ENCODE data around the gene SPOCK3.
"Not testable (repeated sequence)": the region's sequence is repeated elsewhere in the genome, so short reads cannot be mapped to it uniquely, and the experiment has no call there.

The SPOCK3 gene

DNA sequence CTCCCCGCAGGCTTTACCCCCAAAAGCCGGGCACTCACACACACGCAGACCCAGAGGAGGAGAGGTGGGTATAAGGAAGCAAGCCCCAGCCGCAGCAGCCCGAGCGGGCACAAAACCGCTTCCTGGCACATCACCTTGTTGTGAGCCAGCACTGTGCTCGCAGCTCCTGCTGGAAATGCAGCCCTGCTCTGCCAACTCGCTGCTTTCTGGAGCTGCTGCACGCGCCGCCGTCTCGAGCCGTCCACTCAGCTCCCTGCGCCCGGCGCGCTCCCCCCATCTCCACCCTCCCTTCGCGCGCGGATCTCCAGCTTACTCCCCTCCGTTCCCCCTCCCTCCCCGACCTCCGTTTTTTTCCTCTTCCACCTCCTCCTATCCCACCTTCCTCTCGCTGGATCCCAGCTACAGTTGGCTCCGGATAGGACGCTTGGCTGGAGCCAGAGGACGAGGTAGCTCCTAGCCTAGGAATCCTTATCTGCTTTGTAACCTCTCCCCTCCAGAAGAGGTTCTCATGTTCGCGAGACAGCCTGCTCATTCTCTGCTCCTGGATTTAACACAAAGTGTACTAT is at the start of gene SPOCK3:
TSS of gene SPOCK3 (minus strand) at position 179 of the 566 bp plus-strand sequence.
- DNase-seq: peak; percentile 57

DNA sequence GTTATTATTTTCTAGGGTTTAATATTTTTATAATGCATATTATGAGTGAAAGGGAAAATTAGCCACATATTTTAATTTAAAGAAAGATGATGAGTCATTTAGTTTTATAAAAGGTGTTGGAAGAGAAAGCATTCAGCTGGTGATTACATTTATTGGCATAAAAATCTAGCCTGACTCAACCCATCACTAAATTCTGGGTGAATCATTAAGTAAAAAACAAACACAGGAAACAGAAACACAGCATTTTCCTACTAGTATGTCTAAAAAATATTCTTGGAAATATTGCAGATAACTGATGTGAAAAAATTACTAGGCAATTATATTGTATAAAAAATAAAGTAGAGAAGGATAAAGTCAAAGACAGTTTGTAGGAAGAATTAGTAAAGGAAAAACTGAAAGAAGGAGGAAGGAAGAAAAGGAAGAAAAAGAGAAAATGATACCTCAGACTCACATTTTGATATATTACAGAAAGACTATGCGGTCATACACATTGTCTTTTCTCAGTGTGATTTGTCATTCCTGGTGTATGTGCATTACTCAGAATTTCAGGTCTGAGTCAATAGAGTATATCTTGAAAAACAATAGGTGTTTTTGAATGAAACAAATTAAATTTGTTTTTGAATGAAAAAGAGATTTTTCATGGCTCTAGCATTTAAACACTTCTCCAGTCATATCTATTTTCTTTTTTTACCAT is 48.0 kb upstream of the SPOCK3 start:
- DNase-seq: no peak

- not testable (repeated sequence) for DNase-seq
Observed at GRCh38 chr4:167281545-167281944, 47.3 kb upstream of the SPOCK3 start.

- no peak for DNase-seq
Observed at GRCh38 chr4:167274351-167274750, 40.1 kb upstream of the SPOCK3 start.

- DNase-seq: no peak
Observed at GRCh38 chr4:167265231-167265630, 30.9 kb upstream of the SPOCK3 start.

GRCh38 chr4:167248271-167248670 is 14.0 kb upstream of the SPOCK3 start:
- no peak for DNase-seq

- DNase-seq: no peak
Observed at GRCh38 chr4:167239627-167240026, 5.3 kb upstream of the SPOCK3 start.

GRCh38 chr4:167238226-167238625 is 3.9 kb upstream of the SPOCK3 start:
- DNase-seq: no peak

DNA sequence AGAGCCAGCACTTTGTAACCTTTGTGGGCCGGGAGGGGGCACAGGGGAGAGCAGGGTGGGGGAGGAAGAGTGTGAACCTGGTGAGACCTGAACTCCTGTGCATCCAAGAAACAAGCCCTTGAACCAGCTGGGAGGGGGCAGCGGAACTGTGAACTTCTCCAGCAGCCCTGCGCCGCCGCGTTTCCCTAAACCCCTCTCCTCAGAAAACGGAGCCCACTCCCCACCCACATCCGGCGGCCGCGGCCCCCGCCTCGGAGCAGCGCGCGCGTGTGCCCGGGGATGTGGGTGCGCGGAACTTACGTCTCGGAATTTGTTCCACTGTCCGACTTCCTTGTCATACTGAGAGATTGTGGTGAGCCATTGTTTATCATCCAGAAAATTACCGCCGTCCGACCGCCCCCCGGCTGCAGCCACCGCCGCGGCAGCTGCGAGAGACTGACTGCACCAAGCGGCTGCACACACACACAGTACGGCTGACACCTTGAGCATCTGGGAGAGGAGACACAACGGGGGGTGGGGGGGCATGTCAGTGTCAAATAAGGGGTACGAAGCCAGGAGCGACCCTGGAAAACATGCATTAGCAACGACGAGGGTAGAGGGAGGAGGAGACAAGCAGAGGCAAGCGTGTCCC is 494 bp downstream of the SPOCK3 start:
- peak; percentile 43 for DNase-seq

DNA sequence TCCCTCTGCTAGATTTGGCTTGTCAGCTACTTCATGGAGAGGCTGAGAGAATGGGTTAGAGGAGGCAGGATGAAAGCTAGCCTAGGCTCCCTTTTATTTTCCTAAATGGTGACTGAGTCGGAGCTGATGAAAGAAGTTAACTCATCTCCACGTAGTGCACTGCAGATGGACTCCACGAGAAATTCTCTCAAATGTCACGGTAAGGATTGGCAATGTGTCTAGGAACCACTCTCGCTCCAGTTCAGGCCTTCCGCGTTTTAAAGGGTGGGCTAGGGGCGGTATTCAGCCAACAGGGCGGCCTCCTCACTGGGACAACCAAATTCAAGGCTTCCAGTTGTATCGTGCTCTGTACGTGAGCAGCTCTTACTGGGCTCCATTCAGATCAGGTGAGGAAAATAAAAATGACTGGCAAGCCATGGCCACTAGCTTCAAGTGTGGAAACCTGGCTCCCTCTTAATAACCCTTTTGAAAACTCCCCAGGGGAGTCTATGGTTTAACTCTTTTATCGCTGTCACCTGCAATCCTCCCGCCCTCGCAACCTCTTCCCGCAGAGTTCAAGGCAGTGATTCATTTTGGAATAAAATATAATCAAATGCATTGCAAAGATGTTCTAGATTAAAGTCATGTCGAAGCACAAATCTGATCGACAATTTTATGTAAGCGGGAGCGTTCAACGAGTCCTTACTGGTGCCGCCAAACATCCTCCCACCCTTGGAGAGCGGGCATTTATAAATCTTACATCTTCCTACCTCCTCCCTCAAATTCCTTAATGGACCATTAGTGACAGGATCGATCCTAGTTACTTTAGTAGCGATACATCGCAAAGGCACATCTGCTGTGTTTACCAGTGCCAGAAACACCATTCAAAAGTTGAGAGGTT is 1.2 kb downstream of the SPOCK3 start:
- DNase-seq: no peak

- no peak for DNase-seq
Observed at GRCh38 chr4:167230744-167231143, 3.5 kb downstream of the SPOCK3 start.

DNA sequence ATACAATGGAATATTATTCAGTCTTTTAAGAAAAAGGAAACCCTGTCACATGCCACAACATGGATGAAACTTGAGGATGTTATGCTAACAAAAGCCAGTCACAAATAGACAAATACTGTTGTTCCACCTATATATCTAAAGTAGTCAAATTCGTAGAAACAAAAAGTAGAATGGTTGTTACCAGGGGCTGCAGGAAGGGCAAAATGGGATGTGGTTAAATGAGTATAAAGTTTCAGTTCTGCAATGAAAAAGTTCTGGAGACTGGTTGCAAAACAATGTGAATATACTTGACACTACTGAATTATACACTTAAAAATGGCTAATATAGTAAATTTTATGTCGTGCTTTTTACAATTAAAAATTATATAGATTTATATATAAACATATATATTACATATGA is 12.2 kb downstream of the SPOCK3 start:
- peak; percentile 16 for DNase-seq

DNA sequence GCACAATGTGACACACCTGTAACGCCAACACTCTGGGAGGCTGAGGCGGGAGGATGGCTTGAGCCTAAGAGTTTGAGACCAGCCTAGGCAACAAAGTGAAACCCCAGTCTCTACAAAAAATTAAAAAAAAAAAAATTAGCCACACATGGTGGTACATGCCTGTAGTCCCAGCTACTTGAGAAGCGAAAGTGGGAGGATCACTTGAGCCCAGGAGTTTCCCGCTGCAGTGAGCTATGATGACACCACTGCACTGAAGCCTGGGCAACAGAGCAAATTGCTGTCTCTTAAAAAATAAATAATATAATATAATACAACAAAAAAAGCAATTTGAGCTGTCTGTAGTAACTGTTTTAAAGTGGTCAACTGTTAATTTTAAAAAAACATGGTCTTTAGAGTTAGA is 13.2 kb downstream of the SPOCK3 start:
- no peak for DNase-seq

DNA sequence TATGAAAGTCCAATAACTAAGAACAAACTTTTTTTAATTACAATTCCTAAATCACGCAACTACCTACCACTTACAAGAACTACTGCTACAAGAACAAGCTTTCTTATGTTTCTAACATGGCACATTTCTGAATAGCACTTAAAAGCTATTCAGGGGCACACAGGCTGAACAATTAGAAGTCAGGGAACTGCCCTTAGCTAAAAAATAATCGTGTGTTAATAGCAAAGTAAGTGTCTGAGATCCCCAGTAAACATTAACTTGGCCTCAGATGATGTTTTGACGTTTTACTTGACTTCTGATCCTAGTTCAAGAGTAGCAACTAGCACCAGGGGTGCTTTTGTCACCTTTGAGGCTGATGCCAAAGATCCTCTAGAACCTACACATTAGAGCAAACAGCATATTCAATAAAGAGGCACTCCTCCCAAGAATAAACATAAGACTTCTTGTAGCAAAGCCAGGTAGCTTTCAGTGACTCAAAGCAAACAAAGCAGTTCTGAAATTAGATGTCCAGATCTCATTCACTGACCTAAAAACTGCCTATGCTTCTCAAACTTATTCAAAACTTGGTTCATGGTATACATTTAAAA is 16.2 kb downstream of the SPOCK3 start:
- no peak for DNase-seq

DNA sequence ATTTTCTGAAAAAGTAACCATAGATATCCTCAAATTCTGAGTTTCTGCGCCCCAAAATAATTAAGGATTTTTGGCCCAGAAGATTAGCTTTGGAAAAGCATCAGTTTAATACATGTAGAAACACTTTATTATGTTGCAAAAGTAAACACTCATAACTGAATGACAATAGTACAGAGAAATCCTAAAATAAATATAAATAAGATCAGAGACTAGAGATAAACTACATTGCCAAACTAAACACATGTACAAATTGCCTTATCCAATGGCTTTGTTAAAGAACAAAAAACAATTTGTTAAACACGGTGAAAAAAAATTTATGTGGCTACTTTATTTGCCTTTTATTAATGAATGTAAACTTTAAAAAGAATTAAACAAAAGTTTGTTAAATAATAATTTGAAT is 17.5 kb downstream of the SPOCK3 start:
- no peak for DNase-seq

GRCh38 chr4:167210166-167210565 is 24.1 kb downstream of the SPOCK3 start:
- DNase-seq: no peak

DNA sequence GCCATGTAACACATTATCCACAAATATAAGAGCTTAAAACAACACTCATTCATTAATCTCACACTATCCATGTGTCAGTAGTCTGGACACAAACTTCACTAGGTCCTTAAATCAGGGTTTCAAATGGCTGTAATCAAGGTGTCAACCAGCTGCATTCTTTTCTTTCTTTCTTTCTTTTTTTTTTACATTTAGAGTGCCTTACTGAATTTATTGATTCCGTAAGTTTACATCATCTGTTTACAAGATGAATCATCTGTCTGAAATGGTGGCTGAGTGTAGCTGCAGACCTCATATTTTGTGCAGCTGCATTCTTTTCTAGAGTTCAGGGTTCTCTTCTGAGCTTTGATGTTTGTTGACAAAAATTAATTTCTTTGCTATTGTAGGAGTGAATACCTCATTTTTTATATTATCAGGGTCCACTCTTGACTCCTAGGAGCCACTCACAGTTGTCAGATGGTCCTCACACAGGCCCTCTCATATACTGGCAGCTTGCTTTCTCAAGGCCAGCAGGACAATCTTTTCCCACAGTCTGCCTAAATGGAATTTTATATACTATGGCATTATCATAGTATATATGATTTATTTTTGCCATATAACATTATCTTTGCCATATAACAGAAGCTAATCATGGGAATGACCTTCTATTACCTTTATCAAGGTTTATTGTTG is 37.8 kb downstream of the SPOCK3 start:
- no peak for DNase-seq

DNA sequence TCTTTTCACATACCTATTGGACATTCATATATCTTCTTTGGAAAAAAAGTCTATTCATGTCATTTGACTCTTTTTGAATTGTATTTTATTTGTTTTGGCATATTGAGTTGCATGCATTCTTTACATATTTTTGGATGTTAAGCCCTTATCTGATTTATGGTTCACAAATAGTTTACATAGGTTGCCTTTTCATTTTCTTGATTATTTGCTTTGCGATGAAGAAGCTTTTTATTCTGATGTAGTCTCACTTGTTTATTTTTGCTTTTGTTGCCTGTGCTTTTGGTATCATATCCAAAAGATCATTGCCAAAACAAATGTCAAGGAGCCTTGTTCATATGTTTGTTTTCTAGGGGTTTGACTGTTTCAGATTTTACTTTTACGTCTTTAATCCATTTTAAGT is 43.9 kb downstream of the SPOCK3 start:
- no peak for DNase-seq

DNA sequence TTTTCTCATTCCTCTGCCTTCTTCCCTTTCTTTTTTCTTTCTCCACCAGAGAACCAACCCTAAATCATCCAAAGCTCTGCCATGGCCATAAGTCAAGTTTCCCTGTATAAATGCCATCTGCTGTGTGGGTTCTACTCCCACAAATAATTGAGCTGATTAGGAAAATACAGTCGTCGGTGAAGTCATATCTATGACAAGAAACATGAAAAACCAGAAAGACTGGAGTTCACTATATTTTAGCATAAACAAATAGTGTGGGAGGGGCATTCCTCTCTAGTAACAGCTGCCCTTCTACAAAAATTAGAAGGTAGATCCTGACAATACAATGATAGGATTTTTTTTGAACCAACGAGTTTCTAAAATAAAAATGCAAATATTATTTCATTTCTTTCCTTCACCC is 48.8 kb downstream of the SPOCK3 start:
- no peak for DNase-seq

DNA sequence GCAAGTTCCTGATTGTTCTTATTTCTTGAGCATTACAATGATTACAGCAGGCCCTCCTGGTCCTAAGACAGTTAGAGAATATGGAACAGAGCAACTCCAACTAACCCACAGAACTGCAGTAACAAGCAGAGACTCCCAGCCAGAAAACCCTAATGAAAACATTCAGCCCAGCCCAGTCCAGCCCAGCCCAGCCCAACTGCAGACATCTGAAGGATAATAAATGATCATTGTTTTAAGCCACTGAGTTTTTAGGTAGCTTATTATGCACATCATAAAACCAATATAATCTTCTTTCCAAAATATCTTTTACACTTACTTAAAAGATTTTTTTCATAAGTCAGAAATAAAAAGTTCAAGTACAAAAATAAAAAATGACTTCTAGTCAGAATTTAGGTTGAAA is 51.3 kb downstream of the SPOCK3 start:
- no peak for DNase-seq

- peak; percentile 71 for DNase-seq
Observed at GRCh38 chr4:167177925-167178324, 56.4 kb downstream of the SPOCK3 start.

DNA sequence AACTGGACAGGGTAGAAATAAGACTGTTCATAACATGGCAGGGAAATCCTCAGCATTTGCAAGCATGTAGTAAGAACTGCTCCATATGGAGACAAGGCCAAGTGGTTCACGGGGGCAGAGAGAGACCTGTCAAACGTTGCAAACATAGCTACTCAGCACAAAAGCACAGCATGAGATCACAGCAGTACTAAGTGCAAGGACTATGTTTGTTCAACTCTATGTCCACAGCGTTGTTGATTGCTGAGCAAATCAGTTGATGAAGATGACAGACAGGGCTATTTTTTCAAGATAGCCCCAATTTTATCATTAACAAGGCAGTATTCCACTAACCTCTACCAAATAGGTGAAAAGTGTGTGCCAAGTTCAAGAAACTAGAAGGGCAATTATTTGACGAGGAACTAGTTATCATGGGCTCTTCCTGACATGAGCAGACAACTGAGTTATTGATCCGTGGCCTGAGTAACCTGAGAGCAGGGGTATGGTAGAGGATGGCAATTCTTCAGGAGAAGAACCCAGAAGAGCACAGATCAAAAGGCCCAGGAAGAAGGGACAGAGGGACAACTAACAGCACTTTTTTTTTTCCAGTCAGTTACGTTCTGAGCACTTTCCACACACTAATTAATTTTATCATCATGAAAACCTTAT is 57.4 kb downstream of the SPOCK3 start:
- DNase-seq: no peak
